ENCODE results near the gene AP3S1.

AP3S1 gene

DNA sequence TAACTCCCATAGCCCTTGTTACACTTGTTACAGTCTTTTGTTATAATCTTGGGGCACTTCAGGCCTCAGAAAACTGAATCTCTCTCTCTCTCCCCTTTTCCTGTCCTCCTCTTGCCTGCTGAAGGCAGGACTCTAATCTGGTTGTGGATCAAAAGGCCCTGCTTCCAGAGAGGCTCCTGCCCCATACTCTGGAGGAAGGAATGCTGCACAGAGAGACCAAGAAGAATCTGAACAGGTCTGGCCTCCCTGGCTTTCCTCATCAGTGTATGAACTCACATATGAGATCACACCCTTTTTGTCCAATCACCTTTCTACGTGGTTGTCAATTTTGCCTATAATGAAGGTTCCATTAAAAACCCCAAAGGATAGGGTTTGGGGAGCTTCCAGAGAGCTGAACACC, 94.3 kb downstream of the AP3S1 start:
- DNase-seq (ENCODE audit: low read depth in 1 of 2, low spot score in 1 of 2): no peak

- no peak for DNase-seq (ENCODE audit: low read depth in 1 of 2, low spot score in 1 of 2)
Measured at GRCh38 chr5:115939059-115939458, 97.3 kb downstream of the AP3S1 start.

DNA sequence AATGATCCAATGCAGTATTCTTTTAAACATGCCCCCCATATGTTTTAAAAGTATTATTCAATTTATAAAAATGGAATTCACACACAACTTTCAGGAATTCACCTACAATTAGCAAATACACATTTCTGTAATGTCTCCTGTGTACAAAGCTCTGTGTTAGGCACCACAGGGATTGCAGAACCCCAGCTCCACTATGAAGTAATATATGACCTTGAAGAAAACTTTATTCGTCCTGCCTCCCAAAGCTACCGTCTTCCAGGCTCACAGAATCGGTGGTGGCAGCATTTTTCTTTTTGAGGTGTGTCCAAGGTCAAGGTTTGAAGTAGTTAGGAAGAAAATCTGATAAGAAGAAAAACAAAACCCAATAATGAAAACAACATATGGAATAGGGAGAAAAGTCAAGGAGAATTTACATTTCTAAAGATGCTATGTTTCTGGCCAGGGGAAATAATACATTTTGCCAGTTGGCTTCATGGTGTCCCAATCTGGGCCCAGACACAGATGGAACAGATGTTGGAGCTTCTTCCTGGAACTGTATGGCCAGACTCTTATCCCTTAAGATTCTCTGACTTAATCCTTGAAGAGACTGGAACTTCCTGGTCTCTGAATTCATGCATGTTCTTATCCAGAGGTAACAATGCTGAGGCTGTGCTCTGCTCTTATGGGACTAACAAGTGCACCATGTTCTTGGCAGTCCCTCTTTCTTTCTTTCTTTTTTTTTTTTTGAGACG, 98.5 kb downstream of the AP3S1 start:
- DNase-seq (ENCODE audit: low read depth in 1 of 2, low spot score in 1 of 2): no peak

DNA sequence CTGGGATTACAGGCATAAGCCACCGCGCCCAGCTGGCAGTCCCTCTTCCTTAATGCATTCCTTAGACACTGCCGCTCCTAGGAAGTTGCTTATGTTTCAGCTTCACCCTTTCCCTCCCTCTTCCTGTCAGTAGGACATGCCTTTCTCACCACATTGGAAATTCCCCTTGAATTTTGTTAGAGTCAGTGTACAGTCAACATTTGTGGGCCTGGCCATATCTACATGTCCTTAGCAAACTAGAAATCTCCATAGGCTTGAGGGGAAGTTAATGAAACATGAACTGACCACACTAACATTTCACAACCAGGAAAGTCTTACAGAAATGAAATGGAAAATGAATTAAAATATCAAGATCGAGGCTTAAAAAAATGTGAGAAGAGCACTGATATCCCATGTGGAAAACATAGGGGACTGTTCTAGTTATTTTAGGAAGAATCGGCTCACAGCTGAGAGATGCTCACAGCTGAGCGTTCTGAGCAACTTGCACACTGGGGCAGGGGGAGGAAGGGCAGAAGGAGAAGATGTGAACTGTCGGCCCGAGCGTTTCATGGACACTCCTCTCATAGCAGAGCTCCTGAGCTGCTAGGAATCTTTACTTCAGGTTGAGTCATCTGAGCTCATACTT, 99.4 kb downstream of the AP3S1 start:
- no peak for DNase-seq (ENCODE audit: low read depth in 1 of 2, low spot score in 1 of 2)

GRCh38 chr5:115944501-115944900, 102.8 kb downstream of the AP3S1 start:
- no peak for DNase-seq (ENCODE audit: low read depth in 1 of 2, low spot score in 1 of 2)

- DNase-seq (ENCODE audit: low read depth in 1 of 2, low spot score in 1 of 2): no peak
Measured at GRCh38 chr5:115946655-115947054, 104.9 kb downstream of the AP3S1 start.

GRCh38 chr5:115947260-115947659, 105.5 kb downstream of the AP3S1 start:
- no peak for DNase-seq (ENCODE audit: low read depth in 1 of 2, low spot score in 1 of 2)

DNA sequence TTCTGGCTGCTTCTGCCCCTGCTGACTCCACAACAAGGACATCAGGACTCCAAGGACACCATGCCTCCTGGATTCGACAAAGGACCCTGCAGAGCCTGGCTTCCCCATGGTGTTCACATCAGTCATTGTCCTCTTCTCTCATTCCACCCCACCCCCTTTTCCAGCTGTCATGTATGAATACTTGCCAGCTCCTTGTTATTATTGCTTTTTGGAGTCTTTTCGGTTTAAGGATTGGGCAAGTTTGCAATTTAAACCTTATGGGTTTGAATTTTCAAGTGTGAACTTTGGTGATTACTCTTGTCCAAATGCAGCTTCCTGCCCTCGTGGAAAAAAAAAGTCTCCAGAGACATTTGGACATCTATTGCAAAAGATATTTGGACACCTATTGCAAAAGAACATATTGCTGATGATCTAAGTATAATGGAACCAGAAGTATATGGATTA, 106.4 kb downstream of the AP3S1 start:
- DNase-seq (ENCODE audit: low read depth in 1 of 2, low spot score in 1 of 2): no peak

GRCh38 chr5:115949096-115949495, 107.4 kb downstream of the AP3S1 start:
- no peak for DNase-seq (ENCODE audit: low read depth in 1 of 2, low spot score in 1 of 2)

- DNase-seq (ENCODE audit: low read depth in 1 of 2, low spot score in 1 of 2): no peak
Measured at GRCh38 chr5:115952588-115952987, 110.9 kb downstream of the AP3S1 start.

- DNase-seq (ENCODE audit: low read depth in 1 of 2, low spot score in 1 of 2): no peak
Measured at GRCh38 chr5:115954144-115954543, 112.4 kb downstream of the AP3S1 start.

DNA sequence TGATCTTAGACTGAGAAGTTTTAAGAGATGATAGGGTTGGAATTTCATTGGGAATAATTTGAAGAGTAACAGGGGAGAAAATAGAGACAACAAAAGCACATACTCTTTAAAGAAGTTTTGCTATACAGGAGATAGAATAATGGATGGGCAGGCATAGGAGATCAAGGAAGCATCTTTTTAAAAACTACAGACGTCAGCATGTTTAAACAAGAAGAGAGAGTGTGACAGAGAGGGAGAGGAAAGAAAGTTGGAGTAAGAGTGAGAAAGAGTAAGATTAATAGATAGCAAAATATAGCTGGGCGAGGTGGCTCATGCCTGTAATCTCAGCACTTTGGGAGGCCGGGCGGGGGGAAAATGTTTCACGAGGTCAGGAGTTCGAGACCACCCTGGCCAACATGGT, 115.2 kb downstream of the AP3S1 start:
- DNase-seq (ENCODE audit: low read depth in 1 of 2, low spot score in 1 of 2): no peak

DNA sequence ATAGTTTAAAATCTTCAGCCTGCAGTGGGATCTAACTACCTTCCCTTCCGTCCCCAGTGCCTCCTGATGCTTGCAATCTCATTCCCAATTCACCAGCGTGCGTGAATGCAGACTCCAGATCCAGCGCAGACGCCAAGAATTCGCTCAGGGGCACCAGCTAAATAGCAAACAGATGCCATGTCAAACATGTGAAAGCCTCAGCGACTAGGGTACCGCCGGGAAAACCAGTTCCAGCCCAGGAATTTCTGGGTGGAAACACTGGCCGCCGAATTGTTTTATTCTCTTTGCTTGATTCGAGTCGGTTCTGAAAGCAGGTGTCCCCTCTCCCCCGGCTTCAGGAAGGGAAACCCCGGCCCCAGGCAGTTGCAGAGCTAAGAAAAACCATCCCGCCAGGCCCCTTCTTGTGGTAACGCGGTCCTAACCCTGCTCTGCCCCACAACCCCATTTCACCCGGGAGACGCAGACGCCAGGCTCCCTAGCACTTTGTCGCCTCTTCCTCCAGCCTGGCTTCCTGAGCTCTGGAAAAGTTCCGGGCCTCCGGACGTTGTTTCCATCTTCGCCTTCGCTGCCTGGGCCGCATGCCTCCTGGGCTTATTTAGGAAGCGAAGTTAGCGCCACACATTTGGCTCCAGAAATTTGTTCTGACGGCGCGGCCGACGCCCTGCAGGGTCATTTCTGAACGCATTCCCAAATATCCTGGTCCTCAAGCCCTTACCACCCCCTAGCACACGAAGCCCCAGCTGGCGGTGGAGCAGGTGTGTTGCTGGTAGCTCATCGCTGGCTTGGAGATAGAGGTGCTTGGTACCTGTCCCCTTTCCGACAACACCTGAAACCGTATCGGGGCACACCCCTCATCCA, 119.9 kb downstream of the AP3S1 start:
- no peak for DNase-seq (ENCODE audit: low read depth in 1 of 2, low spot score in 1 of 2)

- no peak for DNase-seq (ENCODE audit: low read depth in 1 of 2, low spot score in 1 of 2)
Measured at GRCh38 chr5:115962239-115962564, 120.5 kb downstream of the AP3S1 start, which contains the start of gene LVRN. Gene LVRN, plus strand, starts transcription at chr5:115962475. Its CDS starts 143 bp downstream, at chr5:115962618.

GRCh38 chr5:115962565-115963402, 121.0 kb downstream of the AP3S1 start:
- DNase-seq (ENCODE audit: low read depth in 1 of 2, low spot score in 1 of 2): no peak

DNA sequence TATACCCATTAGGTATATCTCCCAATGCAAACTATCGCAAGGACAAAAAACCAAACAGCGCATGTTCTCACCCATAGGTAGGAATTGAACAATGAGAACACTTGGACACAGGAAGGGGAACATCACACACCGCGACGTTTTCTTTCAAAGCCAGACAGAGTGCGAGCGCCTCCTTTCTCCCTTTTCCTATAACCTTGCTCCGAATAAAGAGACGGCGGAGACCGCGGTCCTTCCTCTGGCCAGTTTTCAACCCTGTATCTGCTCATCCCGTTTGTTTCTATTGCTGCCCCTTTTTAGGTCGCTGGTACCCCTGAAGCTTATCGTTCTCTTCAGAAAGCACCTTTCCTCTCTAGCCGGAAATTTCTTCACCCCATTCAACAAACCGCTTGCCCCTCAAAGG, 121.8 kb downstream of the AP3S1 start:
- no peak for DNase-seq (ENCODE audit: low read depth in 1 of 2, low spot score in 1 of 2)
